NB4 (cell line): Measurements from ENCODE around the gene FNIP2.

Experiments
- DNase-seq: peaks from one replicate; pipeline ENCODE4 v3.0.0; 2010; ENCODE audit warnings: low read depth
- H3K4me3 ChIP-seq: one replicate; pipeline ENCODE4 v1.5.1; 2011; ENCODE audit warnings: mild to moderate bottlenecking, low read depth, low read length, moderate library complexity
- MYC ChIP-seq: IDR thresholded peaks from 2 replicates; pipeline ENCODE4 v1.6.1; 2011; ENCODE audit warnings: low read depth, low read length
- POLR2A ChIP-seq: IDR thresholded peaks from 2 replicates; pipeline ENCODE4 v1.6.1; 2011; ENCODE audit warnings: mild to moderate bottlenecking; ENCODE audit not compliant: insufficient read length; ENCODE audit errors: extremely low read depth
- TF ChIP-seq, protein P1 (sequence below): IDR thresholded peaks from one replicate; pipeline ENCODE4 v1.5.1; 2012; ENCODE audit warnings: low read depth, low read length
- TF ChIP-seq, protein P2 (sequence below): IDR thresholded peaks from 2 replicates; pipeline ENCODE4 v1.6.1; 2011; ENCODE audit warnings: low read depth, low read length

Gene FNIP2

DNA sequence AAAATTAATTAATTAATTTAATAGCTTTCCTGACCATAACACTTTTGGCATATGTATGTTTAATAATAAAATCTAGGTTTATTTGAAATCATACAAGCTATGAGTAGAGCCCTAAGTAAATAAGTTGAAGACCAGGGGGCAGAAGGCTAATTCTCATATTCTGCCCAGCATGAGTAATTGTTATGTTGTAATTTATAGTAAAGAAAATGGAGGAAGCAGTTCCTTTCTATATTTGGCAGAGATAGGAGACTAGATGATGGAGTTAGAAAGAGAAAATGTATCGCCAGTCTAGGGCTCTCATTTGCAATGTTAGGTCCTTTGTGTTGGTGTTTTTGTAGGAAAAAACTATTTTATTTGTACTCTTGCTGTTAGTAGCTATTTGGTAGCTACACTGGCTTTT is 89.1 kb downstream of the FNIP2 start:
- TF ChIP-seq, protein P1, sequence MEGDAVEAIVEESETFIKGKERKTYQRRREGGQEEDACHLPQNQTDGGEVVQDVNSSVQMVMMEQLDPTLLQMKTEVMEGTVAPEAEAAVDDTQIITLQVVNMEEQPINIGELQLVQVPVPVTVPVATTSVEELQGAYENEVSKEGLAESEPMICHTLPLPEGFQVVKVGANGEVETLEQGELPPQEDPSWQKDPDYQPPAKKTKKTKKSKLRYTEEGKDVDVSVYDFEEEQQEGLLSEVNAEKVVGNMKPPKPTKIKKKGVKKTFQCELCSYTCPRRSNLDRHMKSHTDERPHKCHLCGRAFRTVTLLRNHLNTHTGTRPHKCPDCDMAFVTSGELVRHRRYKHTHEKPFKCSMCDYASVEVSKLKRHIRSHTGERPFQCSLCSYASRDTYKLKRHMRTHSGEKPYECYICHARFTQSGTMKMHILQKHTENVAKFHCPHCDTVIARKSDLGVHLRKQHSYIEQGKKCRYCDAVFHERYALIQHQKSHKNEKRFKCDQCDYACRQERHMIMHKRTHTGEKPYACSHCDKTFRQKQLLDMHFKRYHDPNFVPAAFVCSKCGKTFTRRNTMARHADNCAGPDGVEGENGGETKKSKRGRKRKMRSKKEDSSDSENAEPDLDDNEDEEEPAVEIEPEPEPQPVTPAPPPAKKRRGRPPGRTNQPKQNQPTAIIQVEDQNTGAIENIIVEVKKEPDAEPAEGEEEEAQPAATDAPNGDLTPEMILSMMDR = no peak
- TF ChIP-seq, protein P2, sequence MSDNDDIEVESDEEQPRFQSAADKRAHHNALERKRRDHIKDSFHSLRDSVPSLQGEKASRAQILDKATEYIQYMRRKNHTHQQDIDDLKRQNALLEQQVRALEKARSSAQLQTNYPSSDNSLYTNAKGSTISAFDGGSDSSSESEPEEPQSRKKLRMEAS = no peak
- TF ChIP-seq MYC (no peak), POLR2A (no peak)
- no peak overlapping the region for H3K4me3 ChIP-seq
- no peak for DNase-seq

DNA sequence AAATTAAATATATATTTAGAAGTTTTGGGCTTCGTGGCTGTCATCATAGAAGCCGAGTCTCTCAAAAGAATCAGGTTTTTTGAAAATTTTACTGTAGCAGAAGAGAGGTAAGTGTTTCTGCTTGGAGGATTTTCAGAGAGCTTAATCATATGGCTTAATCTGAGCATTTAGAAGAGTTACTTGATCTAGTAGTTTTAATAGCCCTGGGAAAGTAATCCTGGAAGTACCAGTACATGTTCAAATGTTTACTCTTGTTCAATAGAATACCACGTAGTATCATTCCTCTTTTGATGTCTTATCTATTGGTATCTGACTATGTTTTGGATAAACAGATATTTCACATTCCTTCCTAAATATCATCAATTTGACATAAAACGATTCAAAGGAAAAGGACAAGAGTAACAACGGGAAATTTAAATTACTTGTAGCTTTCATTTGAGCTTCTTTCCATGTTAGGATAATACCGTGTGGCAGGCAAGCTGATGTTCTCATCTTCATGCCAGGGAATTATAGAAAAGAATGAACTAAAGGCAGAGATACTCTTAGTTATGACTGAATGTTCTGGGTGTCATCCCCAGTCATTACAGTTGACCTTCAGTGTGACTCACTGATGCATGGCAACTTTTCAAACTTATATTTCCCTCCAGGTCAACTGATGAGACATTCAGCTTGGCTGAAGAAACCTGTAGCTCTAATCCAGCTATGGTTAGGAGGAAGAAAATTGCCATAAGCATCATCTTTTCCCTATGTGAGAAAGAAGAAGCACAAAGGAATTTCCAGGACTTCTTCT is 89.8 kb downstream of the FNIP2 start:
- TF ChIP-seq, protein P1 = no peak
- TF ChIP-seq MYC (no peak), POLR2A (no peak)
- TF ChIP-seq, protein P2 = no peak
- no peak overlapping the region for H3K4me3 ChIP-seq
- DNase-seq = no peak

DNA sequence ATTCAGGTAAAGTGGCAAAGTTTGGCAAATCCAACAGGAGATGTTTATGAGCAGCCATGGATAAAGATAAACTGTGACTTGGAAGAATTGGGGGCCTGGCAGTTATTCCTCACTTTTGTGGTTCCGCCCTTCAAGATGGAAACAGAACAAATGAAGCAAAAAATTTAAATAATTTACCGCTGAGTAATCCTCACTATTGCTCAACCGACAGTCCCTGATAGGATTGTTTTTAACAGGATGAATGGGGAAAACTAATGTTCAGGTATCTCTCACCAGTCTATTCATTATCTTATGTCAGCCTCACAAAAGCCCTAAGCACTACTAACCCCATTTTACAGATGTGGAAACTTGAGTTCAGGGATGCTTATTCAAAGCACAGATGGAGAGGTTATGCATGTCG is 90.8 kb downstream of the FNIP2 start:
- TF ChIP-seq, protein P2 = no peak
- TF ChIP-seq, protein P1 = no peak
- TF ChIP-seq POLR2A (no peak), MYC (no peak)
- DNase-seq = no peak
- no peak overlapping the region for H3K4me3 ChIP-seq

DNA sequence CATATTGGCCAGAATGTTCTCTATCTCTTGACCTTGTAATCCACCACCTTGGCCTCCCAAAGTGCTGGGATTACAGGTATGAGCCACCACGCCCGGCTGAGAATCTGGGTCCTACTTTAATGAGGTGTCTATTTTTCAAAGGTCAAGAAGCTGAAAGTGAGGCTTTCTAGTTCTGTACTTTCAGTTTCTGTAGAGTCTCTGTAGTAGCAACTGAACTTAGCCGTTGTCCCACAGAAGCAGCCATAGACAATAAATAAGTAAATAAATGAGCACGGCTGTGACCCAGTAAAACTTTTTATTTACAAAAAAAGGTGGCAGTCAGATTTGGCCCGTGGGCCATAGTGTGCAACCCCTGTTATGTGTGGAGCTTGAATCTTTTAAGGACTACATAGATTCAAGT is 92.0 kb downstream of the FNIP2 start:
- H3K4me3 ChIP-seq = no peak overlapping the region
- no peak for DNase-seq
- no peak for TF ChIP-seq MYC
- no peak for TF ChIP-seq POLR2A
- TF ChIP-seq, protein P2 = no peak
- TF ChIP-seq, protein P1 = no peak

DNA sequence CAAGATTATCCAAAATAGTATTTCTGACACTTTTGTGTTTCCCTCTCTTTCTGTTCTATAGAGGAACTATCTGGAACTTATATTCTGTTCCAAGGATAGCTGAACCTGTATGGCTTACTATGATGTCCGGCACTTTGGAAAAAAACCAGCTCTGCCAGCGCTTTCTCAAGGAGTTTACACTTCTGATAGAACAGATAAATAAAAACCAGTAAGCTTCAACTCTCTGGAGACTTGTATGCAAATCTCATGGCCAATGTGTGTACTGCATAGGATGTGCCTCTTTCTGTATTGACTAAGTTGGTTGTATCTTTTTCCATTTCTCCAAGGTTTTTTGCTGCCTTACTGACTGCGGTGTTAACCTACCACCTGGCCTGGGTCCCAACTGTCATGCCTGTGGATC is 92.5 kb downstream of the FNIP2 start:
- TF ChIP-seq, protein P1 = no peak
- H3K4me3 ChIP-seq = no peak overlapping the region
- no peak for DNase-seq

DNA sequence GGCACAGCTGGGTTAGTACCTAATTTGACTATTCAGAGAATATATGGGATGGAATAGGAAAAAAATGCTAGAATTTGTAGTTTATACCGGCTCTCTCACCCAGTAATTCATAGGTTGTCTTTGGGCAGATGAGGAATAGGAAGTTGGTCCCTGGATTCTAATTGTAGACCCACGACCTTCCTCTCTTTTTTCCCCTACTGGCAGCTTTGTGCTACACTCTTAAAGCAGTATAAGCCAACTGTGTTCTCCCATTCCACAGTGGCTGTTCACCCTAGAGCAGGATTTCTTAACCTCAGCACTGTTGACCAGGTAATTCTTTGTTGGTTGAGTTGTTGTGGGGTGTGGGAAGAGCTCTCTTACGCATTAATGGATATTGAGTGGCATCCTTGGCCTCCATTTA is 92.9 kb downstream of the FNIP2 start:
- DNase-seq = no peak
- no peak overlapping the region for H3K4me3 ChIP-seq
- TF ChIP-seq MYC = no peak
- no peak for TF ChIP-seq POLR2A
- TF ChIP-seq, protein P2 = no peak
- TF ChIP-seq, protein P1 = no peak
